ENCODE results near the gene SEC31B.

SEC31B gene

GRCh38 chr10:100489396-100489795 lies 30.3 kb downstream of the SEC31B start:
- DNase-seq = no peak

GRCh38 chr10:100487529-100487928 lies 32.1 kb downstream of the SEC31B start:
- DNase-seq = no peak

- no peak for DNase-seq
Observed at GRCh38 chr10:100485801-100486495, 33.7 kb downstream of the SEC31B start.

GRCh38 chr10:100485366-100485765 lies 34.3 kb downstream of the SEC31B start:
- DNase-seq = no peak

- DNase-seq = no peak
Observed at GRCh38 chr10:100483876-100484666, 35.6 kb downstream of the SEC31B start.

GRCh38 chr10:100482834-100483185 lies 36.9 kb downstream of the SEC31B start:
- no peak for DNase-seq

- DNase-seq = no peak
Observed at GRCh38 chr10:100482181-100482833, 37.4 kb downstream of the SEC31B start.

GRCh38 chr10:100481462-100482081 lies 38.1 kb downstream of the SEC31B start:
- DNase-seq = peak; percentile 10 to 47

GRCh38 chr10:100480002-100480401 lies 39.7 kb downstream of the SEC31B start:
- no peak for DNase-seq

- no peak for DNase-seq
Observed at GRCh38 chr10:100479037-100479436, 40.6 kb downstream of the SEC31B start.

GRCh38 chr10:100477970-100478369 lies 41.7 kb downstream of the SEC31B start:
- no peak for DNase-seq

GRCh38 chr10:100470367-100470766 lies 49.3 kb downstream of the SEC31B start:
- no peak for DNase-seq

- no peak for DNase-seq
Observed at GRCh38 chr10:100469756-100470155, 49.9 kb downstream of the SEC31B start.

GRCh38 chr10:100468978-100469377 lies 50.7 kb downstream of the SEC31B start:
- DNase-seq = no peak

GRCh38 chr10:100468322-100468721 lies 51.3 kb downstream of the SEC31B start:
- no peak for DNase-seq

- DNase-seq = no peak
Observed at GRCh38 chr10:100462709-100463108, 57.0 kb downstream of the SEC31B start, which contains the start of gene WNT8B. Gene WNT8B (plus strand): TSS chr10:100463009. CDS start chr10:100463169, 160 bp downstream.

- DNase-seq = no peak
Observed at GRCh38 chr10:100448951-100449350, 70.7 kb downstream of the SEC31B start.

- DNase-seq = no peak
Observed at GRCh38 chr10:100447663-100448062, 72.0 kb downstream of the SEC31B start.

- no peak for DNase-seq
Observed at GRCh38 chr10:100446130-100446761, 73.4 kb downstream of the SEC31B start.

GRCh38 chr10:100442548-100442947 lies 77.1 kb downstream of the SEC31B start:
- no peak for DNase-seq

- DNase-seq = no peak
Observed at GRCh38 chr10:100438674-100439315, 80.9 kb downstream of the SEC31B start.
